GM19193 (cell line): ENCODE data around the gene POU6F2.

Experiments
- POLR2A ChIP-seq: IDR thresholded peaks from 4 replicates; pipeline ENCODE4 v1.6.1; 2011; ENCODE audit not compliant: insufficient read depth, insufficient read length; ENCODE audit errors: extremely low read depth

The POU6F2 gene

DNA sequence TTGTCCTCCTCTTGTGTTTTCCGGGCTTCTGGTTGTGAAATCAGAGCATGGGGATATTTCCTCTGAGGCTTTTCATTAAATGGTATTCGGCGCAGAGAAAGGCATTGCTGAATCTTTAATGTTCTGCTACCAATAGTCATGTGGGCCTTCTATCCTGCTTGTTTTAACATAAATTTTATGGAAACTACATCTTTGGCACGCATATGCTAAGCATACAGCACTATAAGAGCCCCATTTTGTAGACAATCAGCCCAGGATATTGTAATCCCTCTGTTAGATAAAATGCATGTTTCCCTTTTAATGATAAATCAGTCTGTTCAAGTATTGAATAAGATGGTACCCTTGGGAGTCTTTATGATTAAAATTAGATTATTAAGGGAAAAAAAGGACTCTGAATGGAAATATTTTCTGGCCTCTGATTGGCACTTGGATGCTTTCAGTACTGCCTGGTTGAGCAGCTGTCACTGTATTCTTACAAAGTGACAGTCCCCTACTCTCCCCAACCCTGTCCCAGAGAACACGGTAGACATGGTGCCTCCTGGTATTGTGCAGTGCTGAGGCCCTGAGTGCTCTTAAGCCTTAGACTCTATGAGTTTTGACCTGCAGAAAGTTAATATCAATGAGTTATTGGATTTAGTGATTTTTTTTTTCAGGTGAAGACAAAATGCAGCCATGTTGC is 256.3 kb downstream of the POU6F2 start:
- TF ChIP-seq POLR2A: no peak

DNA sequence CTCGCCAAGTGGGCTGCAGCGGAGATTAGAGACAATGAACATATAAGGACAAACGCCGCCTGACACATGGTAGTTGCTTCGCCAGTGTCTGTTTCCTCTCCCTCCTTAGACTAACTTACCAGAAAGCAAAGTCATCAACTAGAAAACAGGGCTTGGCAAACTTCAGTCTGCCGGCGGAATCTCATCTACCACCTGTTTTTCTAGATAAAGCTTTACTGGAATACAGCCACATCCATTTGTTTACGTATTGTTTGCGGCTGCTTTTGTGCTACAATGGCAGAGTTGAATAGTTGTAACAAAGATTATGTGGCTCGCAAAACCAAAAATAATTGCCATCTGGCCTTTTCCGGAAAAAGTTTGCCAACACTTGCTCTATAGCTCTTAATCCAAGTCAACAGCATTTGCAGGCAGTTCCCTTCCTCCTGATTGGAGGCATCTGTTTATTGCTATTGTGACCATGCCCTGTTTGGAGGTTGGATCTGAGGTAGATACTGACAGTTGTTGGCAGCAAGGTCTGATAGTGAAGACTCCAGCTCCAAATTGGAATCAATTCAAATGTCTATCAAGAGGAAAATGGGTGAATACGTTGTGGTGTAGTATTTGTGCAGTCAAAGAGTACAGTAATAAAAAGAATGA is 260.6 kb downstream of the POU6F2 start:
- TF ChIP-seq POLR2A: no peak

DNA sequence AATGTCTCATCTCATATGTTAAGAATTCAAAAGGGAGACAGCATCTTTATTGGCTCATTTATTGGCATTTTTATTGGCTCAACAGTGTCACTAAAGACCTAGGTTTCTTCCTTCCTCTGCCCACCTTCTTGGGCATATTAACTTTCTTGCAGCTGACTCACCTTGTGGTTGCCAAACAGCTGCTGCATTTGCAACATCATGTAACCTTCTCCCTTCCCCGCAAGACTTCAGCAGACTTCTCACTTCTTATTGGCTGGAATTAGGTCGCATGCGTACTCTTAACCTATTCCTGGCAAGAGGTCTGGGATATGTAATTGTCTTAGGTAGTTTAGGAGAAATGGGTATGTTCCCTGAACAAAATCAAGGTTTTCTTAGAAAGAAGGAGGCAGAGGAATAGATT is 263.2 kb downstream of the POU6F2 start:
- TF ChIP-seq POLR2A: no peak

DNA sequence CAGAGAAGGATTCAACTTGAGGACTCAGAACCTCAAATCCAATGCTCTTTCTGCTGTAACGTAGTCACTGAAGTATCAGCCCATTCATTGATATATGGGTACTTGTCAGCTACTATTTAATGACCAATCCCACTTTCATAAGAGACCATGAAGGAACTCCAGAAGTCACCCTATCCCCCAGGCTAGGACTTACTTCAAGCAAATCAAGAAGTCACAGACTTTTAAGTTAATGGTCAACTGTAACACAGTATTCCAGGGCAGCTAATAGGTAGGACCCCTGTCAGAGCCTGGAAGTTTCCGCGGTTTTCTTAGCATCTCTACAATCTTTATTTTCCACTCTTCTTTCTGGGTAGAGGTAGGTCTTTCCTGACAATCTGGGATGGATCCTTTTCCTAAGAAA is 269.9 kb downstream of the POU6F2 start:
- no peak for TF ChIP-seq POLR2A

GRCh38 chr7:39248041-39248691 is 270.5 kb downstream of the POU6F2 start:
- no peak for TF ChIP-seq POLR2A

- no peak for TF ChIP-seq POLR2A
Observed at GRCh38 chr7:39248692-39249090, 271.0 kb downstream of the POU6F2 start.

DNA sequence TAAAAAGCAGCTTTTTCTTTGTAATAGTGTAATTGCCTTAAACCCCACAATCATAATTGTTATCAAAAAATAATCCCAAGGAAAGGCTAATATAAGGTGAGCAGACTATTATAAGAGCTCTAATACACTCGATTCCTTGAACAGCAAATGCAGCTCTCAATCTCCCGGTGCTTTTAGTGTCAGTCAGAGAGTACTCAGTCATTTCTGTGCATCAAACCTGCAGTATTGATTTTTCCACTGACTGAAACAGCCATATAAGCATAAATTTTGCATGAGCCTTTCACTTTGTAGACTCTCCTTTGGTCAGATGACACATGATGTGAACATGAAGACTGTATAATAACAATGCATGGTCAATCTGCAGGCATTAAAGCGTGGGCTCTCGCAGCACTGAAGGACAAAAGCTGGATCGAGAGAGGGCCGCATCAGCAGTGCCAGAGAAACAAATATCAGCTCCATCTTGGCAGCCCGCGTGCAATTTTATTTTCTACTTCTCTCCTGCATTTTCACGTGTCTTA is 272.0 kb downstream of the POU6F2 start:
- TF ChIP-seq POLR2A: no peak

DNA sequence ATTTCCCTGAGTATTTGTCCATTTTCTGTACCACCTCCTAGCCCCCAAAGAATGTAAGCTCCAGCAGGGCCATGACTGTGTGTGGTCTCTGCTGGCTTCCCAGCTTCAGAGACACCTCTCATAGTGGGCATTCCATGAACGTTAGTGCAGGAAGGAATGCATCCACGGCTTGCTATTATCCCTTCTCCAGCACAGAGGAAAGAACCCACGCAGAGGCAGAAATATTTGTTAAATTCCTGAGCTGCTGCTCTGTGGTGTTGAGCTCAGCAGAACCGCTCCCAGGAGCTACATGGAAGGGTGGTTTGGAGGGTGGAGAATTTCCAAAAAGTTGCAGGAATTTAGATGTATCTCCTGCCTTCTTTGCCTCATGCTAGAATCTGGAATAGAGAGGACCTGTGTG is 275.2 kb downstream of the POU6F2 start:
- TF ChIP-seq POLR2A: no peak

GRCh38 chr7:39259391-39260003 is 281.8 kb downstream of the POU6F2 start:
- TF ChIP-seq POLR2A: no peak

GRCh38 chr7:39260279-39260844 is 282.7 kb downstream of the POU6F2 start:
- no peak for TF ChIP-seq POLR2A

- TF ChIP-seq POLR2A: no peak
Observed at GRCh38 chr7:39261771-39262170, 284.1 kb downstream of the POU6F2 start.

DNA sequence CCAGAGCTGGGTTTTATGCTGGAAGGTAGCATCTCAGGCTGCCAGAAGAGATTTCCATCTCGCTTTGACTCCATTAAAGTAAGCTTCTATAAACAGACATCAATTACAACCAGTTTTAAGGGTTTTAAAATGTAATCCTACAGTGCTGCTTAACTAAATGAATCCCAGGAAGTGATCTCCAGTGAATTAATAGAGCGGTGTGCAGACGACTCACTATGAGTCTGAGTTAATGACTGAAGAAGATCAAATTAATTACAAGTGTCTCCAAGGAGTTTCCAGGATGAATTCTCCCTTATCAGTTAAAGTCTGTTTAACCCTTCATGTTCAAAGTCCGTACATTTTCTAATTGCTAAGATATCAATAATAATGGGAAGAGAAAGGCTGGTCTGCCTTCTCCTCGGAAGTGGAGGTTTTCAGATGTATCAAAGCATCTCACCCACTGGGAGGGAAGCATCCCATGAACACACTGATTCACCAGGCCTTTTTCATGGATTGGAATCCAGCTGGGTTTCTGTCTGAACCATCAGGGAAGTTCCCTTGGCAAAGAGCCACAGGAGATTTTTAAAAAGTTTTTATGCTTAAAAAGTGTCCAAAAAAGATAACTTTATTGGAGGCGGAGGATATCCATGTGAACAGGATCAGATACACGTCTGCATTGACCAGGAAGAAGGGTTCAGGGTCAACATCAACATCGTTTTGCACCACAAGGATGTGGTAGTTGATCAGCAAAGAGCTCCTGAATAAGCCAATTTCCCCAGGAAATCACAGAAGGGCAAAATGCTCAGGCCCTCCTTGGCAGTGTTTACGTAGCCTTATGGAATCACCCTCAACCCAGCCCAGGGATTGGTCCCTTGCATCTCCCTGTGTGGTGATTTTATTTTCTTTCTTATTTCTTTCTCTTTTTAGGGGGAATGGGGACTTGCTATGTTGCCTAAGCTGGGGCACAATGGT is 288.2 kb downstream of the POU6F2 start:
- TF ChIP-seq POLR2A: no peak

DNA sequence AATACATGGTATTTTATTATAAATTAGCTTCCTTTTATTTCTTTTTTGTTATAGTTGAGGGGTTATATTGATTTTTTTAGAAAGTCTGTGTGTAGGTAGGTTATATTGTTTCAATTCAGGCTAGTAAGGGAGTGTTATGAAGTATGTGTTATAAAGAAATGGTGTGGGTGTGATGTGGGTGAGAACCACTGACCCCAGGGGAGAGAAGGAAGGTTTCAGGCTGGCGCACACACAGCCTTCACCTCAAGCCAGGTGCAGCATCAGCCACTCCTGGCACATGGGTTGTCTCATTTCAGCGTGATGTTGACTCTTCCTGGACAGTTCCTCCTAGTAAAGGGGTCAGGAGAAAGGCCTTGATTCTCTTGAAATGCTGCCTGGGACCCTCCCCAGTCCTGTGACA is 291.3 kb downstream of the POU6F2 start:
- TF ChIP-seq POLR2A: no peak

DNA sequence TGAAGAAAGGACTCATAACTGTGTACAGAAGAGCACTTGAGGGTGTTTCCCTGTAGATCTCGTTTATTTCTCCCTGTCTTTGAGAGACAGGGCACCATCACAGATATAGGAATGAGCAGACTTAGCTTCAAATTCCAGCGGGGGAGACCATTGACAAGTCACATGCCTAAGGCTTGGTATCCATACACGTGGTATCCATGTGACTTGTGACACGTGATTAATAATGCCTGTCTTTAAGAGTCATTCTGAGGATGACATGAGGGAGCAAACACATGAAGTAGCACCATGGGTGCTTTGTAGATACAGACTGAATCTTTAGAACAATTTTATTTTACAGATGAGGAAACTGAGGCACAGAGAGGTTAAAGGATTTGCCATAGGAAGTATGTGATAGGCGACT is 292.3 kb downstream of the POU6F2 start:
- no peak for TF ChIP-seq POLR2A
